ENCODE data around the gene ATG7. TPM values are rescaled to one million over a fixed set of nuclear protein-coding genes. Genes with fewer than 3 reads are reported as not detected.

The ATG7 gene
- total and polyA plus RNA-seq, 11 donors: 4.4 to 45.1 (median 14.4) TPM

- peak; percentile 78 to 89 (median 84) for ATAC-seq
- TF ChIP-seq CTCF (IDR thresholded peaks at IDR 0.05): peak in 4 of 12 donors; percentile 8 to 26 (median 17)
- TF ChIP-seq POLR2A (IDR thresholded peaks at IDR 0.05): no peak
- H3K9me3 ChIP-seq: no peaks in the 10 kb centered on the region
- H3K4me3 ChIP-seq: no peak overlapping the region
- no peaks in the 10 kb centered on the region for H3K27me3 ChIP-seq
- peaks cover 0 to 34% (median 11%) of the 10 kb centered on the region in 12 donors for H3K4me1 ChIP-seq
- peak overlapping the region in 4 of 12 donors; percentile 7 to 37 (median 14) for H3K27ac ChIP-seq
- DNase-seq: peak in 4 of 5 donors; percentile 47 to 82 (median 76)
- H3K36me3 ChIP-seq: no peaks in the 10 kb centered on the region
- intact Hi-C loops (cut with DNase I): loop anchor here in 2 of 10 donors (10.0 kb wide), 2 partner anchors 65 to 135 kb away; no protein-coding TSS in a partner anchor
- 45 to 68% (median 64%) methylated on average over 11 of the region's 11 CpGs for WGBS, 4 donors
Measured at GRCh38 chr3:11530153-11530721, 258.0 kb downstream of the ATG7 start.

DNA sequence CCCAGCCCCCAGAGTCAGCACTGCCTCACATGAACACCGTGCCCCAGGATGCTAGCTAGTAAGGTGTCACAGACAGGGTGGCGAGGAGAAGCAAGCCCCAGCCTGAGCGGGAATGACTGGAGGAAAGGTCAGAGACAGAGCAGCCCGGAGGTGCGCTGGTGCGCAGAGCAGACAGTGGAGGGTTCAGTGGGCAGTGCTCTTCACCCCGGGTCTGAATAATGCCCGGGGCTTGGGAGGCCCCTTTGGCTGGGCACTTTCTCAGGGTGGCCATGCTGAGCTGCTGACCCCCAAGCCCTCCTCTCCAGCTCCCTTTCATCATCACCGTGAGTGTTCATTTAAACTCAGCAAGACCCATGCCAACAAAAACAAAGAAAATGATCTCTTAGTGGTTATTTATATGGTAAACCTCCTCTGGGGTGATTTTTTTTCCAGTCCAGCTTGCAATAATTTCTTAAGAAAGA is 260.8 kb downstream of the ATG7 start:
- TF ChIP-seq CTCF (IDR thresholded peaks at IDR 0.05) (no peak), POLR2A (IDR thresholded peaks at IDR 0.05) (no peak)
- WGBS, 4 donors: 74 to 86% (median 83%) methylated on average over 9 of the region's 9 CpGs
- DNase-seq: no peak
- Histone ChIP-seq H3K27me3 (no peaks in the 10 kb centered on the region), H3K4me1 (peaks cover 0 to 34% (median 11%) of the 10 kb centered on the region in 12 donors), H3K36me3 (no peaks in the 10 kb centered on the region), H3K9me3 (no peaks in the 10 kb centered on the region), H3K4me3 (no peak overlapping the region), H3K27ac (peak overlapping the region in 1 of 12 donors; percentile 36)
- no peak for ATAC-seq
- intact Hi-C loops (cut with DNase I): loop anchor here in 2 of 10 donors (10.0 kb wide), 2 partner anchors 68 to 138 kb away; no protein-coding TSS in a partner anchor

- intact Hi-C loops (cut with DNase I): loop anchor here in 2 of 10 donors (10.0 kb wide), 2 partner anchors 69 to 139 kb away; no protein-coding TSS in a partner anchor
- Histone ChIP-seq H3K4me1 (peaks cover 0 to 34% (median 11%) of the 10 kb centered on the region in 12 donors), H3K9me3 (no peaks in the 10 kb centered on the region), H3K4me3 (no peak overlapping the region), H3K27me3 (no peaks in the 10 kb centered on the region), H3K27ac (peak overlapping the region in 8 of 12 donors; percentile 0 to 61 (median 41)), H3K36me3 (no peaks in the 10 kb centered on the region)
- DNase-seq (peak in 1 of 5 donors; percentile 56), ATAC-seq (peak; percentile 54 to 70 (median 62))
- TF ChIP-seq CTCF (IDR thresholded peaks at IDR 0.05): no peak
- no peak for TF ChIP-seq POLR2A (IDR thresholded peaks at IDR 0.05)
- 75 to 93% (median 84%) methylated on average over 11 to 21 of the region's 21 CpGs for WGBS, 4 donors
Measured at GRCh38 chr3:11534011-11534792, 262.0 kb downstream of the ATG7 start.

DNA sequence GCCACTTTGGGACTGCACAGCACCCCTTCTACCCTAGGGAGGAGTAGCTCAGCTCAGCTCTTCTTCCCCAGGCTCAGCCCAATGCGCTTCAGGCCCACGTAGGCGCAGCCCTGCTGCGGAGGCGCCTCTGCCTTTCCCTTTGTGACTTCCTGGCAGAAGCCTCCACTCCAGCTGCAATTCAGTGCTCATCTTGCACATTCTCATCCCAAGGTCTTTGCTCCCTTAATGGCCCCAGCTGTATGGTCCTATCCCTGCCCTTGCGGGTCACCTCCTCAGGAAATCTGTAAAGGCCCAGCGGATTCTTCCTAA is 262.6 kb downstream of the ATG7 start:
- ATAC-seq (peak in 1 of 4 donors; percentile 7), DNase-seq (no peak)
- Histone ChIP-seq H3K9me3 (no peaks in the 10 kb centered on the region), H3K4me1 (peaks cover 0 to 32% (median 11%) of the 10 kb centered on the region in 12 donors), H3K27ac (peak overlapping the region in 4 of 12 donors; percentile 17 to 61 (median 44)), H3K27me3 (no peaks in the 10 kb centered on the region), H3K36me3 (no peaks in the 10 kb centered on the region), H3K4me3 (no peak overlapping the region)
- 96 to 100% (median 98%) methylated on average over 7 of the region's 7 CpGs for WGBS, 4 donors
- intact Hi-C loops (cut with DNase I): loop anchor here in 2 of 10 donors (10.0 kb wide), 2 partner anchors 70 to 140 kb away; no protein-coding TSS in a partner anchor
- no peak for TF ChIP-seq POLR2A (IDR thresholded peaks at IDR 0.05)
- no peak for TF ChIP-seq CTCF (IDR thresholded peaks at IDR 0.05)

Data from heart left ventricle (tissue), 16 donors.